H9 (cell line): ENCODE data around the gene SECISBP2. TPM values are rescaled to one million over a fixed set of nuclear protein-coding genes. Genes with fewer than 3 reads are reported as not detected.

ENCODE experiments used
- DNase-seq: peaks from one replicate; pipeline ENCODE4 v3.0.0-alpha.2; 2017
- H2AFZ ChIP-seq: one replicate; pipeline ENCODE4 v1.6.1; 2013; ENCODE audit warnings: mild to moderate bottlenecking, low read length, control low read depth, moderate library complexity
- H2AK5ac ChIP-seq: 2 replicates; pipeline ENCODE4 v1.6.1; 2013; ENCODE audit warnings: low read length, control low read depth, mixed read lengths; ENCODE audit not compliant: insufficient read length
- H2BK120ac ChIP-seq: one replicate; pipeline ENCODE4 v1.6.1; 2013; ENCODE audit warnings: low read depth, mild to moderate bottlenecking, low read length, control low read depth, inconsistent platforms; ENCODE audit not compliant: poor library complexity, severe bottlenecking
- H2BK12ac ChIP-seq: 2 replicates; pipeline ENCODE4 v1.6.1; 2013; ENCODE audit warnings: low read length, control low read depth, mixed read lengths, low read depth; ENCODE audit not compliant: insufficient read length
- H2BK15ac ChIP-seq: 2 replicates; pipeline ENCODE4 v1.6.1; 2013; ENCODE audit warnings: low read depth, low read length, control low read depth
- H2BK20ac ChIP-seq: one replicate; pipeline ENCODE4 v1.6.1; 2013; ENCODE audit warnings: low read depth, mild to moderate bottlenecking, low read length, control low read depth, inconsistent platforms; ENCODE audit not compliant: poor library complexity, severe bottlenecking
- H2BK5ac ChIP-seq: 2 replicates; pipeline ENCODE4 v1.6.1; 2013; ENCODE audit warnings: low read length, control low read depth, mixed read lengths; ENCODE audit not compliant: insufficient read length
- H3K14ac ChIP-seq: 2 replicates; pipeline ENCODE4 v1.6.1; 2013; ENCODE audit warnings: low read length, control low read depth; ENCODE audit not compliant: insufficient read depth
- H3K18ac ChIP-seq: 2 replicates; pipeline ENCODE4 v1.6.1; 2013; ENCODE audit warnings: low read depth, mild to moderate bottlenecking, mixed read lengths, low read length, control low read depth; ENCODE audit not compliant: insufficient read length
- H3K23ac ChIP-seq: 2 replicates; pipeline ENCODE4 v1.6.1; 2013; ENCODE audit warnings: low read length, control low read depth, mixed read lengths, low read depth; ENCODE audit not compliant: insufficient read length
- H3K23me2 ChIP-seq: 2 replicates; pipeline ENCODE4 v1.6.1; 2013; ENCODE audit warnings: low read depth, mild to moderate bottlenecking, mixed read lengths, low read length, control low read depth; ENCODE audit not compliant: insufficient read length, poor library complexity, severe bottlenecking
- H3K27ac ChIP-seq: 2 replicates; pipeline ENCODE4 v1.5.1; 2013; ENCODE audit warnings: low read length, control low read depth, mixed read lengths, low read depth; ENCODE audit not compliant: insufficient read length
- H3K27me3 ChIP-seq: 2 replicates; pipeline ENCODE4 v1.6.1; 2013; ENCODE audit warnings: low read length, control low read depth, inconsistent platforms; ENCODE audit not compliant: insufficient read depth
- H3K4ac ChIP-seq: 2 replicates; pipeline ENCODE4 v1.6.1; 2013; ENCODE audit warnings: low read depth, mild to moderate bottlenecking, control low read depth, inconsistent platforms, low read length, moderate library complexity
- H3K4me1 ChIP-seq: 2 replicates; pipeline ENCODE4 v1.6.1; 2013; ENCODE audit warnings: low read length, control low read depth, inconsistent platforms; ENCODE audit not compliant: insufficient read depth
- H3K4me2 ChIP-seq: 2 replicates; pipeline ENCODE4 v1.6.1; 2013; ENCODE audit warnings: low read length, control low read depth, mixed read lengths; ENCODE audit not compliant: insufficient read length, insufficient read depth
- H3K56ac ChIP-seq: 2 replicates; pipeline ENCODE4 v1.6.1; 2013; ENCODE audit warnings: low read depth, mild to moderate bottlenecking, mixed read lengths, low read length, control low read depth; ENCODE audit not compliant: insufficient read length
- H3K79me1 ChIP-seq: 2 replicates; pipeline ENCODE4 v1.6.1; 2013; ENCODE audit warnings: low read depth, mild to moderate bottlenecking, moderate library complexity, low read length, control low read depth, inconsistent platforms; ENCODE audit not compliant: insufficient read depth, poor library complexity, severe bottlenecking
- H3K79me2 ChIP-seq: 2 replicates; pipeline ENCODE4 v1.6.1; 2013; ENCODE audit warnings: low read length, control low read depth, inconsistent platforms; ENCODE audit not compliant: insufficient read depth
- H3K9ac ChIP-seq: 2 replicates; pipeline ENCODE4 v1.6.1; 2013; ENCODE audit warnings: low read length, control low read depth, mixed read lengths; ENCODE audit not compliant: insufficient read length; ENCODE audit errors: extremely low read depth
- H3K9me3 ChIP-seq: one replicate; pipeline ENCODE4 v1.6.1; 2013; ENCODE audit warnings: low read depth, low read length, inconsistent platforms; ENCODE audit not compliant: control insufficient read depth
- H3T11ph ChIP-seq: one replicate; pipeline ENCODE4 v1.6.1; 2013; ENCODE audit warnings: mild to moderate bottlenecking, low read length, control low read depth, inconsistent platforms
- H4K20me1 ChIP-seq: one replicate; pipeline ENCODE4 v1.6.1; 2013; ENCODE audit not compliant: control insufficient read depth, insufficient read length, insufficient read depth
- H4K5ac ChIP-seq: 2 replicates; pipeline ENCODE4 v1.6.1; 2013; ENCODE audit warnings: low read depth, mild to moderate bottlenecking, mixed read lengths, low read length, control low read depth; ENCODE audit not compliant: insufficient read length
- H4K8ac ChIP-seq: replicated peaks from 2 replicates; pipeline ENCODE4 v1.6.1; 2013; ENCODE audit warnings: low read length, control low read depth, mixed read lengths, low read depth; ENCODE audit not compliant: insufficient read length
- H4K91ac ChIP-seq: 2 replicates; pipeline ENCODE4 v1.6.1; 2013; ENCODE audit warnings: low read depth, mild to moderate bottlenecking, moderate library complexity, mixed read lengths, low read length, control low read depth; ENCODE audit not compliant: insufficient read length
- H3K27ac Mint-ChIP-seq, 3 experiments: 2 replicates in 2 of 3; 3 replicates in 1 of 3; pipeline ENCODE4 v1.8.0; 2020 to 2021; ENCODE audit warnings: mixed read lengths in 3 of 3, mild to moderate bottlenecking in 1 of 3, moderate library complexity in 1 of 3
- H3K27me3 Mint-ChIP-seq: 2 replicates; pipeline ENCODE4 v1.8.0; 2021; ENCODE audit warnings: low read depth, mild to moderate bottlenecking, moderate library complexity, mixed read lengths
- H3K36me3 Mint-ChIP-seq, 3 experiments: 2 replicates in 2 of 3; 3 replicates in 1 of 3; pipeline ENCODE4 v1.8.0; 2020 to 2021; ENCODE audit warnings: low read depth in 3 of 3, mixed read lengths in 3 of 3; ENCODE audit not compliant: insufficient read depth in 1 of 3
- H3K4me1 Mint-ChIP-seq, 2 experiments: 2 replicates each; pipeline ENCODE4 v1.8.0; 2020; ENCODE audit warnings: mixed read lengths in 2 of 2
- H3K4me3 Mint-ChIP-seq, 2 experiments: 2 replicates in 1 of 2; 3 replicates in 1 of 2; pipeline ENCODE4 v1.8.0; 2020 to 2021; ENCODE audit warnings: mild to moderate bottlenecking in 2 of 2, mixed read lengths in 2 of 2, moderate library complexity in 1 of 2
- H3K9me3 Mint-ChIP-seq, 2 experiments: 2 replicates in 1 of 2; 3 replicates in 1 of 2; pipeline ENCODE4 v1.8.0; 2020; ENCODE audit warnings: mild to moderate bottlenecking in 2 of 2, mixed read lengths in 2 of 2, moderate library complexity in 1 of 2
- CTCF ChIP-seq: fragments of 200-600 bp; sonication (generic); conservative IDR thresholded peaks from 3 replicates; pipeline ENCODE4 v1.8.0; 2021; ENCODE audit warnings: antibody characterized with exemption, mild to moderate bottlenecking
- WGBS: extraction: QIAGEN DNeasy Blood & Tissue Kit; methylation state at CpG from one replicate; pipeline ENCODE4 v1.1.7; 2013; ENCODE audit warnings: missing lambda C conversion rate, low lambda C conversion rate, mixed read lengths; ENCODE audit not compliant: insufficient read length; ENCODE audit errors: extremely low coverage; 5-methylcytosine and 5-hydroxymethylcytosine counted together
- total RNA-seq: library from RNA; stranded (reverse); gene quantifications from 2 replicates; pipeline ENCODE4 v1.2.1, GENCODE V29; 2021

The SECISBP2 gene
- total RNA-seq, 1 experiment from 2014 or later, result 62.7 TPM

GRCh38 chr9:89313842-89314241, 4.5 kb upstream of the SECISBP2 start:
- Histone ChIP-seq H3K9me3 (no peaks in the 10 kb centered on the region), H4K5ac (no peak overlapping the region), H3K56ac (no peak overlapping the region), H3K9ac (peak overlapping the region; percentile 34), H3K23me2 (no peaks in the 10 kb centered on the region), H3K27ac (no peak overlapping the region), H3K4ac (no peak overlapping the region), H4K91ac (no peak overlapping the region), H3K23ac (no peak overlapping the region), H4K20me1 (no peaks in the 10 kb centered on the region), H3K14ac (no peak overlapping the region), H3K4me2 (peak overlapping the region; percentile 48), H3K79me1 (no peaks in the 10 kb centered on the region), H2BK120ac (no peak overlapping the region), H3K4me1 (no peaks in the 10 kb centered on the region), H3T11ph (no peak overlapping the region), H3K27me3 (no peaks in the 10 kb centered on the region), H2BK5ac (no peak overlapping the region), H3K79me2 (peaks cover 38% of the 10 kb centered on the region; the same call in 1 of the 2 replicates), H3K18ac (no peak overlapping the region), H2BK15ac (no peak overlapping the region), H4K8ac (no peak overlapping the region), H2AK5ac (no peak overlapping the region), H2AFZ (no peak overlapping the region), H2BK20ac (no peak overlapping the region), H2BK12ac (no peak overlapping the region)
- Mint-ChIP-seq H3K36me3 (peaks cover 35 to 53% (median 50%) of the 10 kb centered on the region in 3 experiments), H3K4me3 (peak overlapping the region; percentile 90 to 96), H3K4me1 (peaks cover 41 to 45% of the 10 kb centered on the region in 2 experiments), H3K27me3 (peaks cover 4% of the 10 kb centered on the region; the same call in 1 of the 2 replicates), H3K27ac (peak overlapping the region in 2 of 3 experiments; percentile 75 to 93; a peak in 3 of 7 replicates), H3K9me3 (no peaks in the 10 kb centered on the region; a peak in 1 of 5 replicates)
- no peak for TF ChIP-seq CTCF
- no CpG with 5 or more reads among the region's 1 CpG for WGBS
- no peak for DNase-seq
